ENCODE results near the gene NAGS.
"Not testable (repeated sequence)": the region's sequence is repeated elsewhere in the genome, so short reads cannot be mapped to it uniquely, and the experiment has no call there.

Gene NAGS, protein sequence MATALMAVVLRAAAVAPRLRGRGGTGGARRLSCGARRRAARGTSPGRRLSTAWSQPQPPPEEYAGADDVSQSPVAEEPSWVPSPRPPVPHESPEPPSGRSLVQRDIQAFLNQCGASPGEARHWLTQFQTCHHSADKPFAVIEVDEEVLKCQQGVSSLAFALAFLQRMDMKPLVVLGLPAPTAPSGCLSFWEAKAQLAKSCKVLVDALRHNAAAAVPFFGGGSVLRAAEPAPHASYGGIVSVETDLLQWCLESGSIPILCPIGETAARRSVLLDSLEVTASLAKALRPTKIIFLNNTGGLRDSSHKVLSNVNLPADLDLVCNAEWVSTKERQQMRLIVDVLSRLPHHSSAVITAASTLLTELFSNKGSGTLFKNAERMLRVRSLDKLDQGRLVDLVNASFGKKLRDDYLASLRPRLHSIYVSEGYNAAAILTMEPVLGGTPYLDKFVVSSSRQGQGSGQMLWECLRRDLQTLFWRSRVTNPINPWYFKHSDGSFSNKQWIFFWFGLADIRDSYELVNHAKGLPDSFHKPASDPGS

DNA sequence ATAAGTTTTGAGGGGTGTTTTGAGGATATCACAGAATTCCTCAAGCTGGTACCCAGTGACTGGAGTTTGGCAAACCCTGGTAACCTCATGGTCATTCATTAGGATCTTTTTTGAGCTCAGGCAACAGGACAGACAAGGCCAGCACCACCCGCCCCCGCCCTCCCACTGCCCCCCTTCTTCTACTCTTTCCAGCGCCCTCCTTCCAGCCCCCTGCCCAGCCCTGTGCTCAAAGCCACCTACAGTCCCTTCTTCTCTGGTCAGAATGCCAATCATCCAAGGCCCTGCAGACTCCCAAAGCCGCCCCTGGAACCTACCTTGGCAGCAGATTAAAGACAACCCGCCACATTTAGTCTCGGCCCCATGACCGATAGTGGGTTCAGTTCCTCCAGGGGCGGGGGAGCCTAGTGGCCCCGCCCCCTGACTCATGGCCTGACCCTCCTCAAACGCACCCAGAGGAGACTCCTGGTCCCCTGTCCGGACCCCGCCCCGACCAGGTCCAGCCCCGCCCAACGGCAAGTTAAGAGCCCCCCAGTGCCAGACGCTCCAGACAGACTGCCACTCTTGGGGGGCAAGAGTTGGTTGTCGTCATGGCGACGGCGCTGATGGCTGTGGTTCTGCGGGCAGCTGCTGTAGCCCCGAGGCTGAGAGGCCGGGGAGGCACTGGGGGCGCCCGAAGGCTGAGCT lies at the start of gene NAGS:
TSS of gene NAGS (plus strand) at position 546 of the 684 bp plus-strand sequence. CDS start at position 588, 42 bp downstream.
- DNase-seq, result no peak

DNA sequence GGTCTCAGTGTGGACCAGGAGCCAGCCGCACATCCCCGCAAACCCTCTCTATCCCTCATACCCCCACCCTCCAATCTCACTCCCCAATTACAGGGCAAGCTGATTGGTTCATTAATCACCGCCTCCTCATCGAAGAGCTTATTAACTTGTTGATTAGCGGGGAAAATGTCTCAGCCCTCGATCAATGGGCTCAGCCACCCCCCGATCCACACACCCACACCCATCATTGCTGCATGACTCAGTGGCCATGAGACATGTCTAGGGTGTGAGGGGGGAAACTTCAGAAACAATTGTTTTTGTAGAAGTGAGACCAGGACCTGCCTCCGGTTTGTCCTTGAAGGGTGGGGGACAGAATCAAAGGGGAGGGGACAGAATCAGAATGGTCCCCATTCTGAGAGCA lies 48.2 kb upstream of the NAGS start:
- DNase-seq, result no peak

DNA sequence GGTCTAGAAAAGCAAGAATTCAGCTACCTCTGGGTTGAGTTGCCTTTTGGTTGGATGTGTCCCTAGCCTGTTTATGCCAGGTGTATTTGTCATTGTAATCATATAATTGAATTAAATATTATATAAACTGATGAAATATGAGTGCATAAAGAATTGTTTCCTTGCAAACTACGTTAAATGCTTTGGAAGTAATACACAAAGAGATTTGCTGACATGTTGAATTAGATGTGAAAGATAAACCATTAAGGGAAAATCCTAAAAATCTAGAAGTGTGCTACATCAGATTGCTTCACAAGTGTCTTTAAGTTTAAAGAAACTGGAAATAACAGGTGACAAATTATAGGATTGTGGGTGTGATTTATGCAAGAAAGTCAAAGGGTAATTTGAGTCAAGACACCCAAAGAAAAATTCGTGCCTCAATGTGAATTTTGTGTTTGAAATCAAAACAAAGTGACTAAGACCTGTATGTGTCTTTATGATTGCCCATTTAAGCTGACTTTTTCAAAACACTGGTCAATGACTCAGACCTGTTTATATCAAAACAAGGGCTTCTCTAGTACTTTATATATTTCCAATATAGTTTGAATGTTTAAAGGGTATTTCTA lies 45.6 kb upstream of the NAGS start:
- no peak for DNase-seq

DNA sequence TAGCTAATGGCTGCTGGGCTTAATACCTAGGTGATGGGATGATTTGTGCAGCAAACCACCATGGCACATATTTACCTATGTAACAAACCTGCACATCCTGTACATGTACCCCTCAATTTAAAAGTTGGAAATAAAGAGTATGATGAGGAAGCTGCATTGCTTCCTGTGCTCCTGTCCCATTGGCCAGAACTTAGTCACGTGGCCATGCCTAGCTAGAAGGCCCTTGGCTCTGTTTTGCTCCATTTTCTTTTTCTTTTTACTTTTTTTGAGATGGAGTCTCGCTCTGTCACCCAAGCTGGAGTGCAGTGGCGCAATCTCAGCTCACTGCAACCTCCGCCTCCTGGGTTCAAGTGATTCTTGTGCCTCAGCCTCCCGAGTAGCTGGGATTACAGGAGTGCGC lies 43.1 kb upstream of the NAGS start:
- DNase-seq, result not testable (repeated sequence)

DNA sequence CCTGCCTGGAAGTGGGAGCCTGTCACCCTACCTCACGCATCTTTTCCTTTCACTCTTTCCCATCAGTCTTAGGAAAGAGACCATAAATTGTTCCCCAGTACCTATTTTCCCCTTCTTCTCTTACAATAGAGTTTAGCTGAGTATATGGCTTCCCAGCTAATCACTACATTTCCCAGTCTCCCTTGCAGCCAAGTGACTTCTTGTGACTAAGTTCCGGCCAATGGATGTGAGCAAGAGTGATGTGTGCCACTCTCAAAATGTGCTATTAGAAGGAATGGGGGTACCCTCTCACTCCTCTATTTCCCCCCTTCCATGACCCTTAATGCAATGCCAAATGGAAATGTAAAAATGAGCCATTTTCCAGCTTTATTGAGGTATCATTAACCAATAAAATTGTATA lies 42.5 kb upstream of the NAGS start:
- DNase-seq, result no peak

DNA sequence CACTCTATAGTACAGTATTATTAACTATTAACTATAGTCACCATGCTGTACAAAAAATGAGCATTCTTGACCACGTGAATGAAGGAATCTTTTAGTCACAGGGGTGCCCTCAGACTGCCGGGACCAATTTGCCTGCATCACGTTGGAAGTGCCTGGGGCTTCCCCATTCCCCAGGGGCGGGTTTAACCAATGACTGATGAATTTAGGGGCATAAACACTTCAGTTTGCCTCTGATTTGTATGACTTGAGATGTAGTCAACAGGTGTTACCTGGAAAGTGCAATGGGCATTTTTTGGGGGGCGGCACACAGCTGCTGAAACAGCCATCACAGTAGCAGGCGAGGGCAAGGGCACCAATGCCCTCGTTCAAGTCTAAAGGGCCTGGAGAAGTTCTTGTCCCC lies 41.9 kb upstream of the NAGS start:
- DNase-seq, result no peak

DNA sequence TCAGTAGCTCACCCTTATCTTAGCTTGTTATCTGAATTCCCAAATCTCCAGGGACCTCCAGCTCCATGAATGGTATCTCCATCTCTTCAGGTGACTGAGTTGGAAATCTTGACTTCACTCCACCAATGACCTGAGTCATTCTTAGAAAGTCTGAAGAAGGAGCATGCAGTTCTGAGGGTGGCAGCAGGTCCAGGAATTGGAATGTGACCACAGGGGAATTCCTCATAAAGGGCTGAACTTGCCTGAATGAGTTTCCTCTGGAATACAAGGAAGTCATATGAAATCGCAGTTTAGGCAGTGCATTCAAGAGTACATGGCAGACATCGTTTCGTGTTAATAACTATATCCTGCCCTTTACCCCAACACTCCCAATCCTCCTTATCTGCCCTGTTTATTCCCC lies 38.1 kb upstream of the NAGS start:
- DNase-seq, result no peak

DNA sequence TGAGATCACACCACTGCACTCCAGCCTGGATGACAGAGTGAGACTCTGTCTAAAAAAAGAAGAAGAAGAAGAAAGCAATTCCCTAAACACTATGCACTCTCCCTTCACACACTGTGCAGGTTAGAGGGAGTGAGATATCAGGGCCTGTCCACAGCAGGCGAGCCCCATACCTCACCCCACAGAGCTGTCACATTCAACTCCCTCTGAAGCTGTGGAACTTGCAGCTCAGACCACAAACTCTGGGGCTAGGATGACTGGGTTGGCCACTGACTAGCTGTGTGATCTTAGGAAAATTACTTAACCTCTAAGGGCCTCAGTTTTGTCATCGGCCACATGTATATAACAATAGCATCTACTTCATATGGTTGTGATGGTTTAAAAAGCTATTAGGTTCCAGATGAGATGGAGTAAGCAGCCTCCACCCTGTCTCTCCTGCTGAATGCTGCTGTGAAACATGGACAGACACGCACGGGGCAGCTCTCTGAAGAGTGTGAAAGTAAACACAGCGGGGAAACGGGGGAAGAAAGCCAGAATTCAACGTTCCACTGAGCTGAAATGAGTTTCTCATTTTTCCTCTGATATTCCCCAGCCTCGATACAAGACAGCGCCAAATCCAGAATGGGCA lies 37.1 kb upstream of the NAGS start:
- DNase-seq, result no peak

DNA sequence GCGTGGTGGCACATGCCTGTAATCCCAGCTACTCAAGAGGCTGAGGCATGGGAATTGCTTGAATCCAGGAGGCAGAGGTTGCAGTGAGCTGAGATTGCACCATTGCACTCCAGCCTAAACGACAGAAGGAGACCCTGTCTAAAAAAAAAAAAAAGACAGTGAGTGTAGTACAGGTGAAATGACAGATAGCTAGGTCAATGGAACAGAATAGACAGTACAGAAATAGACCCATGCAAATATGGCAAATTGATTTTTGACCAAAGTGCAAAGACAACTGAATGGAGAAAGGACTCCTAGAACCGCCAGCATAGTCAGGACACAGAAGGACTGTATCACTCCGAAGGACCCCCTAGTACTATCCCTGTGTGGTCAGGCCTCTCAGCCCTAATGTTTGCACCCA lies 34.1 kb upstream of the NAGS start:
- no peak for DNase-seq

DNA sequence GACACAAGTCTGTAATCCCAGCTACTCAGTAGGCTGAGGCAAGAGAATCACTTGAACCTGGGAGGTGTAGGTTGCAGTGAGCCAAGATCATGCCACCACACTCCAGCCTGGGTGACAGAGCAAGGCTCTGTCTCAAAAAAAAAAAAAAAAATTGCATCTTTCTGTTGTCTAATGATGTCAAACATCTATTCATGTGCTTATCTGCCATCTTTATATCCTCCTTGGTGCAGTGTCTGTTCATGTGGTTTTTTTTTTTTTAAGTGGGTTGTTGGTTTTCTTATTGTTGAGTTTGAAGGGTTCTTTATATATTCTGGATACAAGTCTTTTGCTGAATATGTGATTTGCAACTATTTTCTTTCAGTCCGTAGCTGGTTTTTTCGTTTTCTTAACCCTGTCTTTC lies 33.0 kb upstream of the NAGS start:
- DNase-seq, result not testable (repeated sequence)

DNA sequence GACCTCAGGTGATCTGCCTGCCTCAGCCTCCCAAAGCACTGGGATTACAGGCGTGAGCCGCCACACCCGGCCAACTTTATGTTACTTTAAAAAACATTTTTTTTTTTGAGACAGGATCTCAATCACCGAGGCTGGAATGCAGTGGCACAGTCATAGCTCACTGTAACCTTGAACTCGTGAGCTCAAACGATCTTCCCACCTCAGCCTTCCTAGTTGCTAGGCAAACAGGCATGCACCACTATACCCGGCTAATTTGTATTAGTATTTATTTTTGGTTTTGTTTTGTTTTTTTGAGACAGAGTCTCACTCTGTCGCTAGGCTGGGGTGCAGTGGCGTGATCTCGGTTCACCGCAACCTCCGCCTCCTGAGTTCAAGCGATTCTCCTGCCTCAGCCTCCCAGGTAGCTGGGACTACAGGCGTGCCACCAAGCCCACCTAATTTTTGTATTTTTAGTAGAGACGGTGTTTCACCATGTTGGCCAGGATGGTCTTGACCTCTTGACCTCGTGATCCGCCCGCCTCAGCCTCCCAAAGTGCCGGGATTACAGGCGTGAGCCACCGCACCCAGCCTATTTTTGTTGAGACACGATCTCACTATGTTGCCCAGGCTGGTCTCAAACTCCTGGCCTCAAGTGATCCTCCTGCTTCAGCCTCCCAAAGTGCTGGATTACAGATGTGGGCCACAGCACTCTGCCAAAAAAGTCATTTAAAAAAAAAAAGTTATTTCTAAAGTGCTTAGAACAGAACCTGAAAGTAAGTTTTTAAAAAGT lies 31.8 kb upstream of the NAGS start:
- DNase-seq, result not testable (repeated sequence)

DNA sequence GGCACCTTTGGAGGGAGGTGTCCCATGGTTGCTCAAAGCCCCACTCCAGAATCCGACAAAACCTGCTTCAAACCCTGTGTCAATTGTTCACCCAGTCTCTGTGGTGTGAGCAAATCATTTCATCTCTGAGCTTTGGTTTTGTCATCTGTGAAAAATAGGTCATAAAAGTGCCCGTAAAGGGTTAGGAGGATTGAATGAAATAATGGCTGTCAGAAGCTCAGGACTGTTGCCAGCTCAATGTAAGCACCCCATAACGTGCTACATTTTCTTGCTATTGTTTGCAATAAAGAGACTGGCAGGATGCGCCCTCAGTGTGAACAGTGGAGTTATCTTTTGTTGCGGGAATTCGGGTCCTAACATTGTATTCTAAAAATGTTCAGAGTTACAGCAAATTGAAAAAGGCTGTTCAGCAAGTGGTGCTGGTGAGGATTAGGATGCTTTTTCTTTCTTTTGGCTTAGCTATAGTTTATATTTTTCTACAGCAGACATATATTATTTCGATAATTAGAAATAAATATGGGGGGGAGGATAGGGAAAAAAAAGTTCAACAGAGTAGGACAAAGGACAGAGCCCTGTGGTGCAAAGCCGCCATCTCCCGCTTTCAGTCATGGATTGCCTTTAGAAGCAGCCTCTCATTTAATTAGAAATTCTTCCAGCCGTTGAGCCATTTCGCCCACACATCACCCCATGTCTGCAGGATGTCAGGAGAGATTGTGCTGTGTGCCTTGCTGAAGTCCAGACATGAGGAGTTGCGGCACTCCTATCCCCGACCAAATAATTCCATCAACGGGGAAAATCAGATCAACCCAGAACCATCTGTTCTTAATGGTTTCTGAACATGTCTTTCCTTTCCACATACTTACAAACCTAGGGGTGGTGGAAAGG lies 29.8 kb upstream of the NAGS start:
- DNase-seq, result no peak

DNA sequence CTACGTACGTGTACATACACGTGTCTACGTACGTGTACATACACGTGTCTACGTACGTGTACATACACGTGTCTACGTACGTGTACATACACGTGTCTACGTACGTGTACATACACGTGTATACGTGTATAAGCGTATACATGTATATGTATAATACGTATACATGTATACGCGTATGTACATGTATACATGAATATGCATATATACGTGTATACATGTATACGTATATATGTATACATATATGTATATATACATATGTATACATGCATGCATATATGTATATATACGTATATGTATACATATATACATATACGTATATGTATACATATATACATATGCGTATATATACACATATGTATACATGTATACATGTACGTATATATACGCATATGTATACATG lies 28.5 kb upstream of the NAGS start:
- no peak for DNase-seq

DNA sequence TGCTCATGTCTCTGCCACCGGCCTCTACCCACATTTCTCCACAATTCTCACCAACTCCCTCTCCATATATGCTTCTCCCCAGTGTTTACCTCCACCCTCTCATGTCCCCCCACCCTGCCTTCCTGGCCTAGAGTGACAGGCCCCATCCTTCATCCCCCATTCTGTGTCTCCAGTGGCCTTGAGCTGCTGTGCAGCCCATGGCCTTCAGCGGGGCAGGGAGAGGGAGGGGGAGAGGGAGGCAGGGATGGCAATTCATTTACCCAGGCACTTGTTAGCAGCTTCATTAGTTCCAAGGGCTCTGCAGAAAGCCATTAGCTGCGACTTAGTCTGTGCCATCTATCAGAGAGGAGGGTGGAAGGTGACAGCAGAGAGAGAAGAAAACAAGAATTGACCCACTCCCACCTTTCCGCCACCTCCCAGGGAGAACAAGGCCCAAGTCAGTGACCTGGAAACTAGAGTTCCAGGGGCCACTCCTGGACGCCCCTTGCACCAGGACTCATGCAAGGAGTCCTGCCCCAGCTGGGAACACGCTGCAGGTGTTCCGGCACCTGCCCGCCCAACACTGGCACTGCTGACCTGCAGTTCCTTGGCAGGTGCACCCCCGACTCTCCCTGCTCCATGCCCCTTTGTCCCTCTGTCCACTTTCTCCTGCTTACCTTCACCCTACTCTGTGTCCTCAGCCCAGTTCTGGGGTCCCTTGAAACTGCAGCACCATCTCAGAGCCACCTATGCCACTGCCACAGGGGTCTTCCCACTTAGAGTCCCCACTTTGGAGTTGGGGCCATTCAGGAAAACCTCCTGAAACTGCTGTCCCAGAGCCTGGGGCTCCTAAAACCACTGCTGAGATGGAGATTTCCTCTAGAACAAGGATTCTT lies 27.2 kb upstream of the NAGS start:
- DNase-seq, result no peak

DNA sequence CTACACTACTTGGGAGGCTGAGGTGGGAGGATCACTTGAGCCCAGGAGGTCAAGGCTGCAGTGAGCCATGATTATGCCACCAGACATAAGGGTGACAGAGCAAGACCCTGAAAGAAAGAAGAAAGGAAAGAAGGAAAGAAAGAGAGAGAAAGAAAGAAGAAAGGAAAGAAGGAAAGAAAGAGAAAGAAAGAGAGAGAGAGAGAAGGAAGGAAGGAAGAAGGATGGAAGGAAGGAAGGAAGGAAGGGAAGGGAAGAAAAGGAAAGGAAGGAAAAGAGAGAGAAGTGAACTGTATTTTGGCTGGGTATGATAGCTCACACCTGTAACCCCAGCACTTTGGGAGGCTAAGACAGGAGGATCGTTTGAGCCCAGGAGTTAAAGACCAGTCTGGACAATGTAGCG lies 26.3 kb upstream of the NAGS start:
- DNase-seq, result no peak

DNA sequence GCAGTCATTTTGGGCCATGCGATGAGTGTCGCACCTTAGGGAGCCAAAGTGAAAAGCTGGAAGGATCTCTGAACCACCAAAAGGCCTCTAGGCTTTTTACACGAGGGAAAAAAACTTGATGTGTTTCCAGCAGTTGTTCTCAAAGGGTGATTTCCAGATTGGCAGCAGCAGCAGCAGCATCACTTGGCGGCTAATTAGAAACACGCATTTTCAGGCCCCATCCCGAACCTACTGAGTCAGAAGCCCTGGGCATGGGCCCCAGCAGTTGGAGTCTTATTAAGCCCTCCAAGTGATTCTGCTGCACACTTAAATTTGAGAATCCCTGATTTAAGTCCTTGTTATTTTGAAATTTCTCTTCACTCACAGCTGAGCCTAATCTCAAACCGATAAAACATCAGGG lies 25.4 kb upstream of the NAGS start:
- no peak for DNase-seq

DNA sequence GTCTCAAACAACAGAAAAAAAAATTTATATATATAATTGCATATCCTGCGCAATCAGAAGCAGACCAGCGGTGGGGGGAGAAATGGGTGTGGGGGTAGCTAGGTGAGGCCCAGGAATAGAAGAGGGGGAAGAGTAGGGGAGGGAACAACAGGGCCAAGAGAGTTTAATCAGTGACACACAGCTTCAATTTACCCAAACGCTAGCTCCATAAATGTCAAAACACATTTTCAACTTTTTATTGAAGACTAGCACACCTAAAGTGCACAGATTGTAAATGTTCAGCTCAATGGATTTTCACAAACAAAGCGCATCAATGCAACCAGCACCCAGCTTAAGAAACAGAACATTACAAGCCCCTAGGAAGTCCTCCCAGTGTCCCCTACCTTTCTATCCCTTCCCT lies 24.8 kb upstream of the NAGS start:
- no peak for DNase-seq

DNA sequence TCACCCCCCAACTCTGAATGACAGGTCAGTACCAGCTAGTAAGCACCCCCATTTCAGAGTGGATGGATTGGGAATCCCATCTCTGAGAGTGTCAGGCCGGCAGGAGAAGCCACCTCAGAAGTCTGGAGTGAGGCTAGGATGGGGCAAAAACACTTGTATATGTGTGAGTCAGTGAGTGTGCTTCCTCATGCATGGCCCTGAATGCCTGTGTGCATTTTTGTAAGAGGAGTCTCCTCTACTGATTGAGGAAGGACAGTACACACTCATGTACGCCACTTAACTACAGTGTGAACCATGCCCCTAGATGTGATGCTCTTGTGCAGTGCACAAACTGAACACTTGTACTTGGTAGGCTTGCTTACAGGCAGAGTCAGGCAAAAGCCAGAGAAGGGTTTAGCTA lies 22.3 kb upstream of the NAGS start:
- no peak for DNase-seq

DNA sequence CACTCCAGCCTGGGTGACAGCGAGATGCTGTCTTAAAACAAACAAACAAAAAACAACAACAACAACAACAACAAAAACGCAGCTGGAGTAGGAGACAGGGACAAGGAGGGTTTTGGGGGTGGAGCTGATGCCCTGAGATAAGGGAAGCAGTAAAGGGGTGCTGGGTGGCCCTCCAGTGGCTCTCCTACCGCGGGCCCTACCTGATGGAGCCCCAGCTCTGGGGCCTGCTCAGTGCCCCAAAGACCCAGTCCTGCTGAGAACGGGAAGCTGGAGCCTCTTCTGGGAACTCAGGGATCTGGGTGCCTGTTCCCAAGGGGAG lies 21.3 kb upstream of the NAGS start:
- DNase-seq, result no peak

DNA sequence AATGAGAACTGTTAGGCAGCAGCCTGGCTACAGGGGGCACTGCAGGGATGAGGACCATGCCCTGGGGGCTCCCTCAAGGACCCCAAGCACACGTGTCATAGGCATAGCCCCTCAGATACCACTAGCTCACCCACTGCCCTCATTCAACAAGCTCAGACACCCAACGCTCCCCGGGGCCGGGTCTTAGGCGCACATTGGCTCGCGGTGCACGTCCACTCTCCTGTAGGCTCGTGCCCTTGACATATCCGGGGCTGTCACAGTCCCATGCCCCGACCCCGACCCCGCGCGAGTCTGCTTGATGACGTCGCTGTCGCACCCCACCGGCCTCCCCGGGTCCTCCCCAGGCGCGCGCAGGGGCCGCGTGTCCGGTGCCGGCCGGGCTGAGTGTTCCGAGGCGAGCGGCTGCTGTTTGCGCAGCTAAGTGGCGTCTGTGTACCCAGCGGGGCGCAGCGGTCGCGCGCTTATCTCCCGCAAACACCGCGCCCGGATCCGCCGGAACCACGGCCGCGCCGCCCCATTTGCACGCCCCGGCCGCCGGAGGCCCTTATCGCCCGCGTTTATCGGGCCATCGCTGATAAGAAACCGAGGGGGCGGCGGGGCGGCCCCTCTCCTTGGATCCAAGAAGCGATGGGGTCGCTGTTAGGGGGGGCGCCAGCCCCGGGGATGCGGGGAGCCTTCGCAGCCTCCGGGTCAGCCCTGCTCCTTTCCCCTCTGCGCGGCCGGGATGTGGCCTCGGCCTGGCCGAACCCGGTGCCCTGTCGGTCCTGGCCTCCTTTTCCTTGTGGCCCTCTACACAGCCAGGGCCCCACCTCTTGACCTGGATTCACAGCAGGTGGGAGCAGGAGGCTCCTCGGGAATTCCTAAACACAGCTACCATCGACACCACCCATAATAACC lies 20.7 kb upstream of the NAGS start:
- no peak for DNase-seq

Measured in NCI-H187 (cell line).